Endothelial cell (in vitro differentiated cells): ENCODE data around the gene PLA2G4D. TPM values are rescaled to one million over a fixed set of nuclear protein-coding genes. Genes with fewer than 3 reads are reported as not detected.

ENCODE experiments used
- DNase-seq: peaks from one replicate; pipeline ENCODE4 v3.0.0; 2021; ENCODE audit warnings: low spot score
- H3K27ac Mint-ChIP-seq: one replicate; pipeline ENCODE4 v1.8.0; 2021; ENCODE audit warnings: mixed read lengths, inconsistent platforms; ENCODE audit not compliant: unreplicated experiment
- H3K27me3 Mint-ChIP-seq: one replicate; pipeline ENCODE4 v1.8.0; 2021; ENCODE audit warnings: mild to moderate bottlenecking, moderate library complexity, mixed read lengths, inconsistent platforms; ENCODE audit not compliant: unreplicated experiment
- H3K36me3 Mint-ChIP-seq: one replicate; pipeline ENCODE4 v1.8.0; 2021; ENCODE audit warnings: mild to moderate bottlenecking, low read depth, mixed read lengths, inconsistent platforms; ENCODE audit not compliant: unreplicated experiment
- H3K4me1 Mint-ChIP-seq: one replicate; pipeline ENCODE4 v1.8.0; 2021; ENCODE audit warnings: mild to moderate bottlenecking, mixed read lengths, inconsistent platforms; ENCODE audit not compliant: unreplicated experiment
- H3K4me3 Mint-ChIP-seq: one replicate; pipeline ENCODE4 v1.8.0; 2021; ENCODE audit warnings: mild to moderate bottlenecking, mixed read lengths, inconsistent platforms; ENCODE audit not compliant: unreplicated experiment
- H3K9me3 Mint-ChIP-seq: one replicate; pipeline ENCODE4 v1.8.0; 2021; ENCODE audit warnings: mixed read lengths, inconsistent platforms; ENCODE audit not compliant: unreplicated experiment
- total RNA-seq: library from RNA; stranded (reverse); fragmentation: NEBNext Ultra II Directional; extraction: Animal tissue kit (Norgen Biotek cat#: 25700); gene quantifications from one replicate; pipeline ENCODE4 v1.2.1, GENCODE V29; 2021; ENCODE audit not compliant: unreplicated experiment
- TF ChIP-seq, protein P1 (sequence below): fragments of 200-600 bp; sonication (generic); IDR thresholded peaks from one replicate; pipeline ENCODE4 v1.5.0; 2021; ENCODE audit warnings: antibody characterized with exemption; ENCODE audit not compliant: unreplicated experiment

The PLA2G4D gene
- total RNA-seq, 1 donor from 2014 or later: not detected

DNA sequence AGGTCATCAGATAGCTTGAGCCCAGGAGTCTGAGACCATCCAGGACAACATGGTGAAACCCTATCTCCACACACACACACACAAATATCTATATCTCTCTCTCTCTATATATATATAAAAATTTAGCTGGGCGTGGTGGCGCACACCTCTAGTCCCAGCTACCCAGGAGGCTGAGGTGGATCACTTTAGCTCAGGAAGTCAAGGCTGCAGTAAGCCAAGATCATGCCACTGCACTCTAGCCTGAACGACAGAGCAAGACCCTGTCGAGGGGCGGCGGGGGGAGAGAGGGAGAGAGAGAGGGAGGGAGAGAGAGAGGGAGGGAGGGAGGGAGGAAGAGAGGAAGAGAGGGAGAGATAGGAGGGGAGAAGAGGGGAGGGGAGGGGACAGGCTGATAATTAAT lies 34.1 kb upstream of the PLA2G4D start:
- no peak for DNase-seq
- Mint-ChIP-seq H3K4me3 (no peak overlapping the region), H3K27me3 (peaks cover 2% of the 10 kb centered on the region), H3K4me1 (peaks cover 4% of the 10 kb centered on the region), H3K27ac (no peak overlapping the region), H3K9me3 (no peaks in the 10 kb centered on the region), H3K36me3 (no peaks in the 10 kb centered on the region)
- TF ChIP-seq, protein P1, sequence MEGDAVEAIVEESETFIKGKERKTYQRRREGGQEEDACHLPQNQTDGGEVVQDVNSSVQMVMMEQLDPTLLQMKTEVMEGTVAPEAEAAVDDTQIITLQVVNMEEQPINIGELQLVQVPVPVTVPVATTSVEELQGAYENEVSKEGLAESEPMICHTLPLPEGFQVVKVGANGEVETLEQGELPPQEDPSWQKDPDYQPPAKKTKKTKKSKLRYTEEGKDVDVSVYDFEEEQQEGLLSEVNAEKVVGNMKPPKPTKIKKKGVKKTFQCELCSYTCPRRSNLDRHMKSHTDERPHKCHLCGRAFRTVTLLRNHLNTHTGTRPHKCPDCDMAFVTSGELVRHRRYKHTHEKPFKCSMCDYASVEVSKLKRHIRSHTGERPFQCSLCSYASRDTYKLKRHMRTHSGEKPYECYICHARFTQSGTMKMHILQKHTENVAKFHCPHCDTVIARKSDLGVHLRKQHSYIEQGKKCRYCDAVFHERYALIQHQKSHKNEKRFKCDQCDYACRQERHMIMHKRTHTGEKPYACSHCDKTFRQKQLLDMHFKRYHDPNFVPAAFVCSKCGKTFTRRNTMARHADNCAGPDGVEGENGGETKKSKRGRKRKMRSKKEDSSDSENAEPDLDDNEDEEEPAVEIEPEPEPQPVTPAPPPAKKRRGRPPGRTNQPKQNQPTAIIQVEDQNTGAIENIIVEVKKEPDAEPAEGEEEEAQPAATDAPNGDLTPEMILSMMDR: no peak

DNA sequence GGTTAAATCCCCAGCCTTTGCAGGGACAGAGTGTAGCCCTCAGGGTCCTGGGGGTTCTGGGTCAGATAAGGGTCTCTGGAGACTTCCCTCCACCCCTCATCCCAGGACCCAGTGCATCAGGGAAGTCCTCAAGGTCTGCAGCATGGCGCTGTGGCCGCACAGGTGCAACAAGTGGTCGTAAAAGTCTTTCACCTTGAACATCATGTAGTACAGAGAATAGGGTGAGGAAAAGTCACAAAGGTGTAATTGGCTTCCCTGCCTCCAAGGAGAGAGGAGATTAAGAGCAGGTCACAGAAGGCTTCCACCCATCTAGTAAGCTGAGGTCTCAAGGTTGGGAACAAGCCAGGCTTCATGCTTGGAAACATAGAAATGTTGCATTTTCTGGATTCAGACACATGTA lies 29.2 kb upstream of the PLA2G4D start:
- no peak for DNase-seq
- H3K27me3 Mint-ChIP-seq: peaks cover 3% of the 10 kb centered on the region
- H3K27ac Mint-ChIP-seq: no peak overlapping the region
- H3K36me3 Mint-ChIP-seq: no peaks in the 10 kb centered on the region
- no peak overlapping the region for H3K4me3 Mint-ChIP-seq
- no peaks in the 10 kb centered on the region for H3K9me3 Mint-ChIP-seq
- H3K4me1 Mint-ChIP-seq: peaks cover 19% of the 10 kb centered on the region
- TF ChIP-seq, protein P1: no peak

DNA sequence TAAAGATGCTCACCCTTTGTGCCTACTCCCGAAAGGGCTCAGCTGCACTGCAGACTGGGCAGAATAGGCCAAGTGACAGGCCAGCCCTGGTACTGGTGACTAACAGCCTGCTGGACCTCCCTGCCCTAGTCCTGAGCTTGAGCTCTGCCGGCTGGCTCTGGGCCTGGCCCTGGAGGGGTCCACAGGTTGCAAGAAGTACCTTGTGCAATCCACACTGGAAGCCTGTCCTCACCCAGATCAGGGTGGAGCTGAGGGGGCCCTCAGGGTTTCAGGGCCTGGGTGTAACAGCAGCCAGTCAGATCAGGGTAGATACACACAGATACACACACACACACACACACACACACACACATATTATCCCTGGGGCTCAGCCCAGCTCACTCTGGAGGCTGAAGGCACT lies 27.3 kb upstream of the PLA2G4D start:
- Mint-ChIP-seq H3K27me3 (peaks cover 3% of the 10 kb centered on the region), H3K9me3 (no peaks in the 10 kb centered on the region), H3K27ac (no peak overlapping the region), H3K36me3 (no peaks in the 10 kb centered on the region), H3K4me3 (no peak overlapping the region), H3K4me1 (peaks cover 20% of the 10 kb centered on the region)
- TF ChIP-seq, protein P1: no peak
- DNase-seq: no peak

DNA sequence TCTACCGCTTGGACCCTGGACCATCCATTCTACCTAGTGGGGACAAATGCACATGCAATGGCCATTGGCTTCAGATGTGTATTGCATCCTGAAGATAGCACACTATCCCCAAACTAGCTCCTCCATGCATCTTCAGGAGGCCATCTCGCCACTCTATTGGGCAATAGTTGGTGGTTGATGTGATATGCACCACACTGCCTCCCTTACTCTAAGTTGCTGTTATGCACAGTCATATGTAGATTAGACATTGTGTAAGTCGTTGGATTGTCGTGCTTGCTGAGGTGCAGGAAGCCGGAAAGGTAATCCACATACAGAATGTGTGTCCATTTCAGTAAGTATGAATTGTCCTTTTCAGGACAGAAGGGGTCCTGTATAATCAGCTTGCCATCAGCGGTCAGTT lies 26.7 kb upstream of the PLA2G4D start:
- H3K36me3 Mint-ChIP-seq: no peaks in the 10 kb centered on the region

DNA sequence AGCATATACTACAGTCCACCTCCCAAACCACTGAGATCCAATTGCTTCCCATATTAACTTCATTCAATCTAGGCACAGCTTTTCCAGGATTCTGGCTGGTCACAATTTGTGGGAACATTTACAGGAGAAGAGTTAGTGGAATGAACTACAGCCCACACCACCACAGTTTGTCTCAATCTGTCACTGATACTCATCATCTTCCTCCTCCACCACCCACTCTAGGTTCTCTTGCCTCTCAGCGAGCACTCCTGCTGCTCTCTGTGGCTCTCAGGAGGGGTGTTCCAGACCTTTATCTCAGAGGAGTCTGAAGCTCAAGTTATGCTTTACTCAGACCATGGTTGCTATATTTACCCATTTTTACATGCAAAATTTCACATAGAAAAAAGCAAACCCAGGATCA lies 25.9 kb upstream of the PLA2G4D start:
- H3K4me1 Mint-ChIP-seq: peaks cover 20% of the 10 kb centered on the region
- TF ChIP-seq, protein P1: no peak
- H3K27ac Mint-ChIP-seq: no peak overlapping the region
- H3K9me3 Mint-ChIP-seq: no peaks in the 10 kb centered on the region
- H3K27me3 Mint-ChIP-seq: peaks cover 3% of the 10 kb centered on the region
- H3K4me3 Mint-ChIP-seq: no peak overlapping the region
- DNase-seq: no peak
- H3K36me3 Mint-ChIP-seq: no peaks in the 10 kb centered on the region

More for the DNA sequence above, 26.7 kb upstream of the PLA2G4D start:
- no peak for DNase-seq
- Mint-ChIP-seq H3K27me3 (peaks cover 3% of the 10 kb centered on the region), H3K4me1 (peaks cover 20% of the 10 kb centered on the region), H3K27ac (no peak overlapping the region), H3K4me3 (no peak overlapping the region), H3K9me3 (no peaks in the 10 kb centered on the region)
- TF ChIP-seq, protein P1: no peak
